NB4 (cell line): ENCODE results near the gene PKNOX2.

ENCODE experiments used
- DNase-seq: peaks from one replicate; pipeline ENCODE4 v3.0.0; 2010; ENCODE audit warnings: low read depth
- H3K4me3 ChIP-seq: one replicate; pipeline ENCODE4 v1.5.1; 2011; ENCODE audit warnings: mild to moderate bottlenecking, low read depth, low read length, moderate library complexity
- CTCF ChIP-seq: IDR thresholded peaks from one replicate; pipeline ENCODE4 v1.5.1; 2012; ENCODE audit warnings: low read depth, low read length
- MAX ChIP-seq: IDR thresholded peaks from 2 replicates; pipeline ENCODE4 v1.6.1; 2011; ENCODE audit warnings: low read depth, low read length
- MYC ChIP-seq: IDR thresholded peaks from 2 replicates; pipeline ENCODE4 v1.6.1; 2011; ENCODE audit warnings: low read depth, low read length
- POLR2A ChIP-seq: IDR thresholded peaks from 2 replicates; pipeline ENCODE4 v1.6.1; 2011; ENCODE audit warnings: mild to moderate bottlenecking; ENCODE audit not compliant: insufficient read length; ENCODE audit errors: extremely low read depth

The PKNOX2 gene

GRCh38 chr11:125465255-125465654 is 300.7 kb downstream of the PKNOX2 start:
- TF ChIP-seq MAX (no peak), POLR2A (no peak), MYC (no peak), CTCF (no peak)
- DNase-seq, result no peak
- H3K4me3 ChIP-seq, result no peak overlapping the region

- TF ChIP-seq POLR2A, result no peak
- no peak for TF ChIP-seq MAX
- TF ChIP-seq MYC, result no peak
- no peak for TF ChIP-seq CTCF
- no peak for DNase-seq
- no peak overlapping the region for H3K4me3 ChIP-seq
These were observed 301.1 kb downstream of the PKNOX2 start for GRCh38 chr11:125465701-125466100.

GRCh38 chr11:125468025-125468424 is 303.5 kb downstream of the PKNOX2 start:
- TF ChIP-seq POLR2A (no peak), CTCF (no peak), MAX (no peak), MYC (no peak)
- H3K4me3 ChIP-seq, result no peak overlapping the region
- DNase-seq, result no peak

GRCh38 chr11:125468852-125469251 is 304.3 kb downstream of the PKNOX2 start:
- no peak for DNase-seq
- H3K4me3 ChIP-seq, result no peak overlapping the region
- TF ChIP-seq MYC (no peak), POLR2A (no peak), CTCF (no peak), MAX (no peak)

GRCh38 chr11:125470355-125470754 is 305.8 kb downstream of the PKNOX2 start:
- TF ChIP-seq MYC, result no peak
- H3K4me3 ChIP-seq, result no peak overlapping the region
- DNase-seq, result no peak

GRCh38 chr11:125476721-125477120 is 312.2 kb downstream of the PKNOX2 start:
- DNase-seq, result no peak
- no peak overlapping the region for H3K4me3 ChIP-seq
- no peak for TF ChIP-seq MYC
- no peak for TF ChIP-seq MAX
- no peak for TF ChIP-seq CTCF
- TF ChIP-seq POLR2A, result no peak
